Measurements from ENCODE around the gene POU2F2.

POU2F2 gene

GRCh38 chr19:42132030-42132628 lies at the start of gene POU2F2:
POU2F2 (minus strand) TSS chr19:42132446; CDS start chr19:42132411, 35 bp downstream.
- DNase-seq (ENCODE audit: insufficient read length, low spot score) = no peak
- peak; percentile 91 for FAIRE-seq

DNA sequence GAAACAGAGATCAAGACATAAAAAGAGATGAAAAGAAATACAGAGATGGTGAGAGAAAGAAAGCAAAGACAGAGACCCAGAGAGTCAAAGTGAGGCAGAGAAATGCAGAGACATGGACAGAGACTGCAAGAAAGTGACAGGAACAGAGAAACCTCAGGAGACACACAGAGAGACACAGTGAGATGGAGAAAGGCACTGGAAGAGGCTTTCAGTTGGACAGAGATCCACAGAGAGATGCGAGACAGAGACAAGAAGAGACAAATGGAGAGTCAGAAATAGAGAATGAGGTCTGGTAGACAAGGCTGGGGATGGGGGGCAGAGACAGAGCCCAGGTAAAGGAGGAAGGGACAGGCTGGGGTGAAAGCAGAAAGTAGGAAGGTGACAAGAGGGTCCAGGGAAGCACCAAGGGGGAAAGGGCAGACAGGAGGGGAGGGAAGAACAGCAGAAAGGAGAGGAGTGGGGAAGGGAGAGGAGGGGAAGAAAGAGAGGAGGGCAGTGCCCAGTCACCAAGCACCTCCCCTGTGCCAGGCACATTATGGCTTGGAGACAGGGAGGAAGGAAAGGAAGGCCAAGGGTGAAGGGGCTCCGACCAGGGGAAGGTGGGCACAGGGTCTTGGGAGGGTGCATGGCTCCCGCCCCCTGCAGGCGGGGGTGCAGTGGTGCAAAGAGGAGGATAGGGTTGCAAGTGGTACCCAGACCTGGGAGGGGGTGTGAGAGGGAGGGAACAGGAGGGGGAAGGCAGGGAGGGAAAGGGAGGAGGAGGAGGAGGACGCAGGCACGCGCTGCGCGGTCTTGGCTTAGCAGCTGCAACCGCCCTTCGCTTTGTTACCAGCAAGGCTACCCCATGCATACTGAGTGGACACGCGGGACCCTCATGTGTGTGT lies 46.8 kb upstream of the POU2F2 start:
- no peak for DNase-seq (ENCODE audit: insufficient read length, low spot score)
- FAIRE-seq = no peak

DNA sequence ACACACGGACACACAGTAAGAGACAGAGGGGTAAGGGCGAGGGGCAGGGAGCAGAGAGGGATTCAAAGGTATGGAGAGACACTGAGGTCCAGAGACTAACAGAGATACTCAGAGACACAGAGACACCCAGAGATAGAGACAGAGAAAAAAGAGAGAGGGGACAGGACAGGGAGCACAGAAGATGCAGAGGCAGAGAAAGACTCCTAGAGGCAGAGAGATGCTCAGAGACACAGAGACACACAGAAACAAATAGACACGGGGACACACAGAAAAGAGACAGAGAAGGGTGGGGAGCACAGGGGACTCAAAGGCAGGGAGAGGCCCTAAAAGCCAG lies 45.4 kb upstream of the POU2F2 start:
- DNase-seq (ENCODE audit: insufficient read length, low spot score) (no peak), FAIRE-seq (no peak)

DNA sequence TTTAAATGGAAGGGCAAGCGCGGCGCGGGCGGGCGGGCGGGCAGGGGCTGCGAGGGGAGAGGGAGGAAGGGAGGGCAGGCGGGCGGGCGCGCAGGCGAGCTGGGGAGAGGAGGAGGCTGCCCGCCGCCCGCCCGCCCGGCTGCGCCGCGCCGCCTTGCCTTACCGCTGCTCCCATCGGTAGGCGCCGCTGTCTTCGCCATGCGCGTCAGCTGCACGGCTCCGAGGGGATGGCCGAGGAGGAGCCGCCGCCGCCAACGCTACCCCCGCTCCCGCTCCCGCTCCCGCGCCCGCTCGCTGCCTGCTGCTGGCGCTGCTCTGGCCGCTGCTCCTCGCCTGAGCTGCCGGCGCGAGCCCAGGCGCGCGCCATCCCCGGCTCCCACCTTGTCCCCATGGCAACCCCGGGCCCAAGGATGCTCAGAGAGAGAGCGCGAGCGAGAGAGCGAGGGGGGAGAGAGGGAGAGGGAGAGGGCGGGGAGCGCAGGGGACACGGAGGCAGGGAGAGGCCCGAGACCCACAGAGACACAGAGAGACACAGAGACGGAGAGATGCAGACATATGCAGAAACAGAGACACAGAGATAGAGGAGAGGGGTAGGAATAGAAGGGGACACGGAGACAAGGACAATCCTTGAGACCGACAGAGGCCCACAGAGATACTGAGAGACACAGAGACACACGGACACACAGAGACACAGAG lies 44.9 kb upstream of the POU2F2 start:
- DNase-seq (ENCODE audit: insufficient read length, low spot score) = peak; percentile 60
- no peak for FAIRE-seq

- FAIRE-seq = no peak
- DNase-seq (ENCODE audit: insufficient read length, low spot score) = no peak
These were observed 44.4 kb upstream of the POU2F2 start for GRCh38 chr19:42176649-42176989.

GRCh38 chr19:42175952-42176648 lies 43.9 kb upstream of the POU2F2 start:
- DNase-seq (ENCODE audit: insufficient read length, low spot score) (no peak), FAIRE-seq (no peak)

DNA sequence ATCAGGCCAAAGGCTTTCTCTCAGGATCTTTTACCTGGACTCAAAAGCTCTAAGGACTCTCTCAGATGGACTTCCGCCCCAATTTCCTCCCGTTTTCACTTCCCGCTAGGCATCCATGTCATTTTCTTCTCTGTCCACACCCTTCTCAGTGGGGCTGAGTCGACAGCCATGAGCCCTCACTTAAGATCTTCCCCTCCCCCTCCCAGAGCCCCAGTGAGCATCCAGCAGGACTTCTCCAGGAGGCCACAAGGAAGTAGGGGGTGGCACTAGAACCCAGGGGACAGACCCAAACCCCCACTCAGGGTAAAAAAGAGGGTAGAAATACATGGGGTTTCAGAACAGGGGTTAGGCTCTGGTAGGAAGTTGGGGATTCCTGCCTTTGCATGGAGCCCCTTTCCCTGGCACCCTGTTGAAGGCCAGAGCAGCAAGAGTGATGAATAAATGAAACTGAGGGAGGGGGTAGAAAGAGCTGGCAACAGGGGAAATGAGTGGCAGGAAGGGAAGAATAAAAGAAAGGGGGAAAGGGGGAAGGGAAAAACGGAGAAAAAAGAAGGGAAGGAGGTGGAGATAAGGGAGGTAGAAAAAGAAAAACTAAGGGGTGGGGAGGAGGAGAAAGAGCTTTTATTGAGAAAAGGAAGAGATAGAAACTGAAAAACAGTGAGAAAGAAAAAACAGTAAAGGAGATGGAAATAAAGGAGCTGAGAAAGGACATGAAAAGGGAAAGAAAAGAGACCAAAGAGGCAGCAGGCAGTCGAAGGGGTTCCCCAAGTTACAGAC lies 42.9 kb upstream of the POU2F2 start:
- DNase-seq (ENCODE audit: insufficient read length, low spot score) (no peak), FAIRE-seq (no peak)

DNA sequence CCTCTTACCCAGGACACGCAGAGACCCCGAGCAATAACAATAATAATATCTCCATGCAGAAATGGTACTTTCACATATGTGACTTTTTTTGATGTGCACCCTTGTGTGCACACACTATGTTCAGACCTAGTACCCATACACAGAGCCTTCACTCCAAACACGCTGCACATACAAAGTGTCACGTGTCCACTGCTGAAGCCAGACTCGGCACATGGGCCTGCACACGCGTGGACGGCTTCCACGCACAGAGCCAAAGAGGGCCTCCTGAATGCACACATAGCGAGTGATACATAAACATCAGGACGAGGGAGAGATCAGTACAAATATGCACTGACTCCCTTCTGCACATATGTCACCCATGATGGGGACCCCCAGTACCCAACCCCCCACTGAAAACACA lies 41.9 kb upstream of the POU2F2 start:
- FAIRE-seq (no peak), DNase-seq (ENCODE audit: insufficient read length, low spot score) (no peak)

- DNase-seq (ENCODE audit: insufficient read length, low spot score) = no peak
- no peak for FAIRE-seq
These were observed 41.4 kb upstream of the POU2F2 start for GRCh38 chr19:42173695-42174094.

DNA sequence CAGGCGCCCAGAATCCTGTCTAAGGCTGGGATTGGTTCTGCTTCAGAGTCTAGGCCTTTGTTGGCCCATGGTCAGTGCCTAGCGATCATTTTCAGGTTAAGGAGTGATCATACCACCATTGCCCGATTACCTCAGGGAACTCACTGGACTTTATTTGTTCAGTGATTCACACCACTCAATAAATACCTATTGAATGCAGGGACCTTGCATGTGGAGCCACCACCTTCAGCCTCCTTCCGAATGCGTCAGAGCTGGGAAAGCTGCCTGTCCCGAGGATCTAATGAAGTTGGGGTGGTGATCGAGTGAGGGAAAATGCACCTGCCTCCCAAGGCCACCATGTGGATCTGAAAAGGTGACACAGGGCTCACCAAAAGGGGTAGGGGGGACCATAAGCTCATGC lies 40.0 kb upstream of the POU2F2 start:
- FAIRE-seq = no peak
- DNase-seq (ENCODE audit: insufficient read length, low spot score) = no peak

- FAIRE-seq (no peak), DNase-seq (ENCODE audit: insufficient read length, low spot score) (no peak)
These were observed 38.5 kb upstream of the POU2F2 start for GRCh38 chr19:42170715-42171114.

- DNase-seq (ENCODE audit: insufficient read length, low spot score) (no peak), FAIRE-seq (no peak)
These were observed 37.5 kb upstream of the POU2F2 start for GRCh38 chr19:42169486-42170413.

DNA sequence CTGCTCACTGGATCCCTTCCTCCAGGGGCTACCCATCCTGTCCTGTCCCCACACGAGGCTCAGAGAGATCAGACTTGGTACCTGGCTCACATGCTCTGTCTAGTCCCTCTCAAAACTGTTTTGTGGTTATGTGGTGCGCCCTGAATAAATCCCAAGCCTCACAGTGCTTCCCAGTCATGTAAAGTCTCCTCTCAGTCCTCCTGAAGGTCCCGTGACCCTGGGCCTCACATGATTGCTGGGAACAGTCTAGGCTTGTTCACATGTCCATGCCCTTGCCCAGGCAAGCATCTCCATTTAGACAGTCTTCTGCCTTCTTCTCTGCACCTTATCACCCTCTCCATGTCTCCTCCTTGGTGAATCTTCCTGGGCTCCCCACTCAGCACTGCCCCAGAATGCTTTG lies 36.0 kb upstream of the POU2F2 start:
- FAIRE-seq = no peak
- DNase-seq (ENCODE audit: insufficient read length, low spot score) = no peak

- no peak for DNase-seq (ENCODE audit: insufficient read length, low spot score)
- no peak for FAIRE-seq
These were observed 34.1 kb upstream of the POU2F2 start for GRCh38 chr19:42166316-42166715.

- no peak for DNase-seq (ENCODE audit: insufficient read length, low spot score)
- no peak for FAIRE-seq
These were observed 32.9 kb upstream of the POU2F2 start for GRCh38 chr19:42165146-42165545.

- FAIRE-seq (no peak), DNase-seq (ENCODE audit: insufficient read length, low spot score) (no peak)
These were observed 29.5 kb upstream of the POU2F2 start for GRCh38 chr19:42161616-42162263.

- DNase-seq (ENCODE audit: insufficient read length, low spot score) = no peak
- no peak for FAIRE-seq
These were observed 27.7 kb upstream of the POU2F2 start for GRCh38 chr19:42159942-42160341.

- FAIRE-seq = no peak
These were observed 26.7 kb upstream of the POU2F2 start for GRCh38 chr19:42158926-42159325.

GRCh38 chr19:42156571-42156970 lies 24.3 kb upstream of the POU2F2 start:
- no peak for FAIRE-seq
- DNase-seq (ENCODE audit: insufficient read length, low spot score) = no peak

More at GRCh38 chr19:42158926-42159325, 26.7 kb upstream of the POU2F2 start:
- no peak for DNase-seq (ENCODE audit: insufficient read length, low spot score)

Measured in GM19239 (cell line).